KBM-7 (cell line): ENCODE data around the gene SKAP1.
A peak's percentile ranks its signal among the peaks of the same experiment; 100 is the strongest.
"Not testable (repeated sequence)": the region's sequence is repeated elsewhere in the genome, so short reads cannot be mapped to it uniquely, and the experiment has no call there.

Experiments used
- DNase-seq: peaks from one replicate; pipeline ENCODE4 v3.0.0-alpha.2; 2015
- in situ Hi-C: fragments of 300-500 bp; cut with MboI; formaldehyde crosslinking; loops from 2 replicates; pipeline ENCODE4 v1.14.3; 2020; ENCODE audit warnings: low sequenced_read_pairs, low pct_unique_long_range_greater_than_20kb, mixed read lengths

SKAP1 gene

DNA sequence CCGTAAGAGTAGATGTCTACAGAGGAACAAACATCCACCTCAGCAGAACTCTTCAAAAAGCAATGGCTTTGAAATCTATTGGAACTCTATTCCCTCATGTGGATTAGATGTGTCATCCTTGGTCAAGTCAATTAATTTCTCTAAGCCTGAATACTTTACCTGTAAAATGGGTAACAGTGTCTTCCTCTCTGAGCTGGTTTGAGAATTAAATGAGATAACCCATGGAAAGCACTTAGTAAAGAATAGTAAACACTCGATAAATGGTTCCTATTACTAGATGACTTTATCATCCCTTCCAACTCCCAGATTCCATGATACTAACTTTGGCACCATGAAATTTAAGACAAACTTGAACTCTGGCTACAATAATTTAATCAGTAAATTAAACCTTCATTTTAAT, 89.1 kb downstream of the SKAP1 start:
- no peak for DNase-seq
- in situ Hi-C loops: no loop called here

DNA sequence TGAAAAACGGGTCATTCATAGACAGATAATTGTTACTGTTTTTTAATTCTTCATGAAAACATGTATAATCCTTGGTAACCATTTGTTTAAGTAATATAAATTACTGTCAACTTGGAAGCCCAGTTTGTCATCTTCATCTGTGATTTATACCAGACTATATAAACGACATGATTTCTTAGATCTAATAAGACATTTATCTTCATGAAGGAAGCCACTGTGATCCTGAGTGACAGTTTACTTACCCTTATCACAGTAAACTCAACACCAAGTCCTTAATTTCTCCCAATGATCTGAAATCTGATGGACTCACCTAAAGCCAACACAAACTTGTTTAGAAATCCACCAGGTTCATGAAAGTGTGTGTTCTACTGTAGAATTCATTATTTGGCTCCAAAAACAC, 91.3 kb downstream of the SKAP1 start:
- in situ Hi-C loops: no loop called here

DNA sequence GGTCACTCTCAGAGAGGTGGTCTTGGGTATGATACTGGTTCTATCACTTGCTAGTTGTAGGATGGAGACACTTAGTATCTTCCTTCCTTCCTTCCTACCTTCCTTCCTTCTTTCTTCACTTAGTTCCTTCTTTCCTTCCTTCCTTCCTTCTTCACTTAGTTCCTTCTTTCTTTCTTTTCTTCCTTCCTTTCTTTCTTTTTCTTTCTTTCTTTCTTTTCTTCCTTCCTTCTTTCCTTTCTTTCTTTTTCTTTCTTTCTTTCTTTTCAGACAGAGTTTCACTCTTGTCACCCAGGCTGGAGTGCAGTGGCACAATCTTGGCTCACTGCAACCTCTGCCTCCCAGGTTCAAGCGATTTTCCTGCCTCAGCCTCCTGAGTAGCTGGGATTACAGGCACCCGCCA, 92.1 kb downstream of the SKAP1 start:
- DNase-seq, in situ Hi-C loops: not testable (repeated sequence)

More for the DNA sequence above, 91.3 kb downstream of the SKAP1 start:
- DNase-seq: no peak

DNA sequence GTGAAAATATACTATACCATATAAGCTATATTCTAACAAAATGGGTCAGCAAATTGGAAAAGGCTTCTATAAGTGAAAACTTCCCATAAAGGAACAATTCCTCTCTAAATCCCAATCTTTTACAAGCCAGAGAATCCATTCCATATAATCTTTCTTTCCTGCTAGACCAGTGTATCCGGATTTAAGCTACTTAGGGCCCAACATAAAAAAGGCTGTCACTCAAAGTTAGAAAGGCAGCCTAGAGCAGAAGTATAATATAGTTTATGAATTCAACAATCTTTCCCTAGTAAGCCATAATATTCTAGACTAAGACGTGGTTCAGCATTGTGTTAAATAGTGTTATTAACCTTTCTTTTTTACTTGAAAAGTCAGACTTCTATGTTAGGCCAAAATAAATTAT, 93.0 kb downstream of the SKAP1 start:
- in situ Hi-C loops: no loop called here
- no peak for DNase-seq

DNA sequence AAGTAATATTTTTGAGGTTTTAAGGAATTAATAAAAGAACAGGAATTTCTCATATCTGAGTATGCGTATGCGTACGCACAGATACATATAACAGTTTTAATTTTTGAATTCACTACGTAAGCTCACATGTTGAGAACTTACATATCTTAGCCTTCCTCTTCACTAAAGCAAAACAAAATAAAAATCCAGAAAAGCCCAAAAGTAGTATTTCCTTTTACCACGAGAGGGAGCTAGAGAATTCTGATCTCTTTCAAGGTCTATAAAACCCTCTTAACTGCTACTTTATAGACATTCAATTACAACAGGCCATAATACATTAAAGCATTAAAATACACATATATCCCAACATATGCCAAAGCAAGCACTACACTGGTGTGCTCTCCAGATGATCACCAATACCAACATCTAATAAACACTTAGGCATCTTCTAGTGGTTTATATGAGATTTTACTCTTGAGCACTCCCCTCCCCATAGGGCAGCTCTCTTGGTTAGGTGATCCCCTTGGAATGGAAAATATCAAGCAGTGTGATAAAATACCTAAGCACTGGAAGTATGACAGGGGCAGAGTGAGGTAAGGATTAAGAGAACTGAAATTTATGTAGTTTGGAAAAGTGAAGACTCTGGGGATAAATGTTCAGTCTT, 94.0 kb downstream of the SKAP1 start:
- in situ Hi-C loops: no loop called here

DNA sequence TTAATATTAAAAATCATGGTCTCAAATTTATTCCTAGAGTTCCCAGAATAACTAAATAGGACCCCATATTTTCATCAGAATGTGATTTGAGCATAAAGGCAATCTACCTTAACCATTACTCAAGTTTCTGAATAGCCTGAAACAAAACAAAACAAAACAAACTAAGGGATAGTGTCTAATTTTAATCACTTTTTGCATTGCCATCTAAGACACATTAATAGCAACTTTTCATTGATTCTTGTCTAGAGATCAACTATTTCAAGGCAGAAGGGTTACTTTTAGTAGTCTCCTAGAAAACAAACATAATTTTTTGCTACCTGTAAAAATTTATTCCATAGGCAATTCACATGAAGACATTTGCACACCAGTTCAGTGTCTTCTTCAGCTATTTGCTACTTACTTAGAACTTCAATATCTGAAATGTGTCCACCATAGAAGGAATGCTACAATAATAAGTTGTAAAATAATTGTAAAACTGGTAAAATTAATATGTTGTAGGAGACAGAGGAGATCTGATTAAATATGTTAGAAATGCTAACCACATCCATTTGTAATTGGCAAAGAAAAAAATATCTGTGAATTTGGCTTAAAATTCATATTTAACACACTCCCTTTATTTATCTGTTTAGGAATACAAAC, 94.7 kb downstream of the SKAP1 start:
- no peak for DNase-seq
- in situ Hi-C loops: no loop called here

More for the DNA sequence above, 94.0 kb downstream of the SKAP1 start:
- peak; percentile 91 for DNase-seq

DNA sequence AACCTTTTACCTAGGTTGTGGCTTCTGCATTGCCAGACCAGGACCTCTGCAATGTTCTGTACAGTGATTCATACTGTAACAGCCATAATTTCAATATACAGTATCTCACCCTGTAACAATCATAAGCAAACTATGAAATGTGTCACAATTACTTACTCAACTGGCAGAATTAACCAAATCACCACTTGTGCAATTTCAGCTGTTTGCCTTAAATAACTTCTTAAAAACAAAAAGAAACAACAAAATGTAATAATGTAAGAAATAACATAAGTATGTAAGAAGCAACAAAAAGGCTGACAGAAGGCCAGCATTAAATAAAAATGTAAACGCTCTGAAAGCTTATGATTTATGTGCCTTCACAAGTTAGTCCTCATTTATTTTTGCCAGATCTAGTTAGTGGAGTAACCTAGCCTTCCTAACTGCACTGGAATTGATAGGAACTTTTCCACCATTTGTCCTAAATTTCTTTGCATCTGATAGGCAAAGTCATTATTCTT, 96.9 kb downstream of the SKAP1 start:
- in situ Hi-C loops: no loop called here
- peak; percentile 8 for DNase-seq

DNA sequence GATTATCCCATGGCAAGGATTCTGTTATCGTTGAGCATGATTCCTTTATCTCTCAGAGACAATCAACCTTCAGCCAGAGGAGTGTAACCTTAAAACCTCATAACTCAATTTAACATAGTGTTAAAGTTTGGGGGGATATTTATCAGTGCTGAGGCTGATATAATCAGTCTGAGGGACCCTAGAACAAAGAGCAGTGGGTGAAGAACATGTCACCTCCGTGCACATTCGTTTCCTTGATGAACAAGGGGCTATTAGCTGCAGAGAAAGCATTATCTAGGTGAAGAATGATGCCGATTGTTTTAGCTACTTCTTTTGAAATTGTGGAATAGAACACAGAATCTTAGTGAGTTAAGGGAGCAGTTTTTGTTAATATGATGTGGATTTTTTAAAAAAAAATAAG, 99.1 kb downstream of the SKAP1 start:
- in situ Hi-C loops: no loop called here
- DNase-seq: no peak

DNA sequence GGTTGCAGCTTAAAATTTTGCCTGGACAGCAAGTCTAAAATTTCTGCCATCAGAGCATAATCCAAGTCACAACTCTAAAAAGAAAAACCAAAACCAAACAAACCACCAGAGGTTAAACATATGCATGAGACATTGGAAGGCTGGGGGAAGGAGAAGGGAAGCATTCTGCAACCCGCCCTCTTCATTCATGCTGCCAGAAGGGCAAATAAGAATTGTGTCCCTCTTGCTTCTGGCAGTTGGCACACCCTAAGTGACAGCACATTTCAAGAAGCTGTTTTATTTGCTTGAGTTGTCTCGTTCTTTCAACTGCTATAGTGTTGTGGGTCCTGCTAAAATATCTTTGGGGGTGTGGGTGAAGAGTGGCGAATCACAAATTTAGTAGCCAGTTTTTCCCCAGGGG, 99.6 kb downstream of the SKAP1 start:
- DNase-seq: no peak
- in situ Hi-C loops: no loop called here

DNA sequence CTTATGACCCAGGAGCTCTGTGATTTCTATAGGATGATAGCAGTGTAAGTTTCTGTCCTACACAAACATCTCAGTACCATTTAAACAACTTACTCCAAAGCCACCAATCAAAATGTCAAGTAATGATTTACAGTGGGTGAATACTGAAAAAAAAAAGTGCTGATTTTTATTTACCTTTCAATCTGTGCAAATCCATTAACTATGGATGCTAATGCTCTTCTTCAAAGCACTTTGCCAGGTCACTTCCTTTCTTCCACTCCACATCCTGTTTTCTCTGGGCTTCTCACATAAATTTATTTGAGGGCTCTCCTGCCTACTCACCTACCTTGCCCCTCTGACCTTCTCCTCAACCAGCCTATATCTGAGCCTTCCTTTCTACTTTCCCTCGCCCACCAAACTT, 101.6 kb downstream of the SKAP1 start:
- no peak for DNase-seq
- in situ Hi-C loops: no loop called here

DNA sequence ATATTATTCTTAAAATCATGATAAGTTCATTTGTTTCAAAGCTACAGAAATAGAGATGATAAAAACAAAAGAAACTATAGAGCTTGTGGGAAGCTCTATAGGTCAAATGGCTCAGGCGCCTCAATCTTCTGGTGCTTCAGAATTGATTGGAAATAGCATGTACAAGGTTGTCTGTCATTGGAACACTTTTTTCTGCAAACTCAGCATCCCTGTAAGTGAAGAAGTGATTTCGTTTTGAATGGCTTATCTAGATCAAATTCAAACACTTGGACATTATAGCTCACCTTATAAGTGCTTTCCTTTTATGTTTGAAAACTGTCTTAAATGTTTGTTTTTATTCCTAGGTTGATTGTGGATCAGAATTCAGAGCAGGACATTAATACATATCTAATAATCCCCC, 103.7 kb downstream of the SKAP1 start:
- no peak for DNase-seq
- in situ Hi-C loops: no loop called here

DNA sequence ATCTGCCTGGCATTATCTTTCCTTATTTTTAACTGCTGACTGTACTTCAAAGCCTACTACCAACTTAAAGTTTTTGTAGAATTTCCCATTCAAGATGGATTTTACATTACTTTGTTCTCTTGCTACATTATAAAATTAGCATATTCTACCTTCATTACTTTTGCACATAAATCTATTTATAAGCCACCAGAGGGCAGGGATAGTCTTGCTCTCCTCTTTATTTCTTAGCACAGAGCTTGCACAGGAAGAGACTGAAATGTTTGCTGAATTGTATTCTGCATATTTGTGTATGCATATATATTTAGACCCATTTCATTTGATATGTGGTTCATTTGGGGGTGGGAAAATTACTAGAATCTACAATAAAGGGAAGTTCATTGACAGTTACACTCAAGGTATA, 108.0 kb downstream of the SKAP1 start:
- in situ Hi-C loops: no loop called here
- DNase-seq: peak; percentile 5

DNA sequence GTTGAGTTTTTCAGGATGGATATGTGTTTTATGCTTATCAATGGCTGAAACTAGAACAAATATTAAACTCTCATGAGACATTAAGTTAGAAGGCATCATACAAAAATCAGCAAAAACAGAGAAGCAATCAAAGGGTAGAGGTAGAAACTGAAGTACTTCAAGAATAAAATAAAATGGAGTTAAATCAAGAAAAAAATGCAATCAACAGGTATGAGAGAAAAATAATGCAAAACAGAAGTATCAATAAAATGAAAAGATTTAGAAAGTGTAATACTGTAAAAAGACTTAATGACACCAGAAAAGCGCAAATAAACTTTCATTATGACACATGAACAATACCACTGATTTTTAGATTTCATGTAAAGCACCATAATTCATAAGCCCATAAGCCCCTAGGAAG, 112.3 kb downstream of the SKAP1 start:
- no peak for DNase-seq
- in situ Hi-C loops: no loop called here

DNA sequence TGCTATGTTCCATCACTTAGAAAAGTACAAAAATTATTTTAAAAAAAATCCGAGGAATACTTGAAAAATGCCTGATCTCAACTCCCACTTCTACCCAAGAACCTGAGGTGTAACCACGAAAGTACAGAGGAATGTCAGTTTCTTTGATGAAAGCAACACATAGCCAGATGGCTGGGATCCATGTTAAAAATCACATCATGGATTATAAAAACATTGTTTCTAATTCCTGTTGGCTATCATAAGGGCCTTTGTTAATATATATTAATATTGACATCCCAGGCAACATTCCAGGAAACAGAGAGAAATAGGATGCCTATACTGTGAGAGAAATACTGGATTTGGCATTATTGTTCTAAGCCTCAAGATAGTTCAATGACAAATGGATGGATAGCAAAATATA, 115.3 kb downstream of the SKAP1 start:
- no peak for DNase-seq
- in situ Hi-C loops: no loop called here

DNA sequence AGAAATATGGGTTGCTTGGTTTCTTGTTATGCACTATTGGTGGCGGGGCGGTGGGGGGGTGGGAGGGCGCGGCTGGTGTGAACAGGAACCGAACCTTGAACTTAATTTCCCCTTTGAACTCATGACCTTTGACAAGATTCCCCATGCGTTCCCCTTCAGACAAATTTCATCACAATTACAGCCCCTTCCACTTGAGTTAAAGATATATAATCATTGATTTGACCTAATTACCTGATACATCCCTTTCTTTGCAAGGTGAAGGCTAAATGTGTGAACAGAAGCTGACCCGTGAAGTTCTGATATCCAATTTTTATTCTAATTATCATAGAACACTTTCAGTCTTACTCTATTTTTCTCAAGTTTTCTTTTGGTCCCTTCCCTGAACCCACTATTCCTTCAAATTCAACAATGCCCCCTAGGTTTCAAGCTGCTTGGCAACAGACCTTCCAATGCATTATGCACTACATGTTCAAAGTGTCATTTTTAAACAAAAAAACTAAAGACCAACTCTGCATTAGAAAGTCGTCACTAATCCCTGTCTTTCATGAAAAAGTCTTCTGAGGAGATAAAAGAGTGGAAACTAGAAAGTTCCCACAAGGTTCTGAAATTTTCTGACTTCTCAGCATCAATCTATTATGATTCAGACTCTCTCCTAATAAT, 116.8 kb downstream of the SKAP1 start:
- DNase-seq: no peak
- in situ Hi-C loops: no loop called here

DNA sequence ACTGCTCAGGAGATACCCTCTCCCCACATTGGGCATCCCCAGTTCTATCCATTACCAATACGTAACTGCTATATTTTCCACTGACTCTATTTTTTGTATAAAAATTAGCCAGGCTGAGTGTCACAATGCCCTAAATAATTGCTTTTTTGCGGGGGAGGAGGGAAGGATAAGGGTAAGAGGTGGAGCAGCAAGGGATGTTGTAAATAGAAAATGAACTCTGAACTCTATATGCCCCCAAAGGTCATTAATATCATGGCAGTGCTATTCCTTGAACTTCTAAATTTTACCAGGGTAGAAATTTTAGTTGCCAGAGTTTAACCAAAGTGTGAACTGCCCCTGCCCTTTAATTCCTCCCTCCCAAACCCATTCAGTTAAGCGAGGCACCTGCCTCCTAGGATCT, 118.7 kb downstream of the SKAP1 start:
- DNase-seq: no peak
- in situ Hi-C loops: no loop called here

DNA sequence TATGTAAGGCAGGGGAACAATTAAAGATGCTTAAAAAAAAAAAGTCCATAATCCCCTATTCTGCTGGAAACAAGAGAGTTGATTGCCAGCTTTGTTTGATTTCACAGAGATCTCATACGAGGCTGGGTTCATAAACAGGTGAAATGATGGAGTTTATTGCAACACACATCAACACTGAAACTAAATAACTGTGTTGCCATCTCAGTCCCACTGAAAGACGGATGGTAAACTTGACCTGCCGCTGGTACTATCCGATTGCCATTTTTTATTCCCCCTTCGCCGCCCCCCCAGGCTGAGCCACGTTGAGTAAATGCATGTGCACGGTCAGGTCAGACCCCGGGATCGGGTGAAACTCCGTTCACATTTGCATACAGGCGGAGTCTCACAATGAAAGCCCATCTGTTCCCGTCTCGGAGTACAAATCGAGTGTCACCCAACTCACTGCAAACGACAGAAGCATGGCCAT, 119.2 kb downstream of the SKAP1 start:
- DNase-seq: no peak
- in situ Hi-C loops: no loop called here

DNA sequence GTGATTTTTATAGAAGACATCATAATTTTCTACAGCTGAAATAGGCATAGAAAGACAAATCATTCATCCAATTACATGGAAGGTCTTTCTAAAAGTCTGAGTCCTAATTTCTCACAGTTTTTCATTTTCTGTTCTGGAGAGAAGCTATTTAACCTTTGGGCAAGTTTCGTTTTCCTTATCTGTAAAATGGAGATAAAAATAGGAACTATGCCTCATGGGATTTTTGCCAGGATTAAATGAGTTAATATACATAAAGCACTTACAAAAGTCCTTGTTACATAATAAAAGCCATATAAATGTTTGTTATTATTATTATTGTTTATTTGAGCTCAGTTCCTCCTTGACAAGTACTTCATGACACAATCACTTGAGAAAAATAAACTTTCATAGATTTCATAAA, 121.4 kb downstream of the SKAP1 start:
- in situ Hi-C loops: no loop called here
- DNase-seq: no peak

DNA sequence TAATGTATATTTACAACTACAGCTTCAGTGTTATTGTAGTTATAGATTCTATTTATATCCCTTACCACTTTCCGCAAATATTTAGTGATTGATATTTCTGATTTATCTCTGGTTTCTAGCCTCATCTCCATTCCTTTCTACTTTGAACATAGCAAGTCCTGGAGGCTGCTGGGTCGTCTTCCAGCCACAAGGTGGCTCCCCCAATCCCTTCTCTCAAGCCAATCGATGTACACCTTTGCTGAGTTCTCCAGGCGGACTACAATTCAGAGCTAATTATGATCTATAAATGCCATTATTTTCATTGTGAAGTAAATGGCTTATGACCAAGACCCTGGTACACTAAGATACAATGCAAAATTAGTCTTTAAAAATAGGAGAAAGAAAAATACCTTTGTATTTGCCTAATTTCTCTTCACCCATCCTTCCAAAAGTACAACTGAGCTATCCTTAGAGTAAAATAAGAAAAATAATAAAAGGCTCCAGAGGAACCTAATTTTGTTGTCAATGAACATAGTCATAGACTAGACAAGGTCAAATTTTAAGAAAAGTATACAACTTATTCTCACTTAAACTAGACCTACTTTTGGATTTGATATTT, 122.1 kb downstream of the SKAP1 start:
- peak; percentile 72 for DNase-seq
- in situ Hi-C loops: no loop called here

DNA sequence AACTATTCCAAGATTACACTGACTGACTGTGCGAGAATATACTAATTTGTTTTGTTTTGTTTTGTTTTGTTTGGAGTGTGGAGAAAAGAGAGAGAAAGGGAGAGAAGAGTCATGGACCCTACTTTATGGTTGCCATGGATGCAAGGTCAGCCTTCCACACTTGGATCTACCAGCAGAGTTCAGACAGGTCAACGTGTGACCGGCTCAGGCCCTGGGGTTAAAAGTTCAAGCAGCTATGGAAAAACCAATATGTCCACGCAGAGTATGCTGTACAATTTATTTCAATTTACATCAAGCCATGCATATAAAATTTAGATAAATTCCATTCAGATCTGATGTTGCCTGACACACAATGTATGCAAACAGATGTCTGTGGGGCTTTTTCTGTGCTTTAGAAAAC, 122.8 kb downstream of the SKAP1 start:
- DNase-seq: no peak
- in situ Hi-C loops: no loop called here
